AG04450 (cell line): ENCODE data around the gene DEPP1. TPM values are rescaled to one million over a fixed set of nuclear protein-coding genes. Genes with fewer than 3 reads are reported as not detected.

Source experiments
- CTCF ChIA-PET: fragments of 300-600, 350-600 bp; formaldehyde crosslinking; extraction: SDS; loops from one replicate; lab custom pipeline; 2022; ENCODE audit warnings: antibody characterized with exemption, inconsistent platforms; lab: Charles Lee
- POLR2A ChIA-PET: fragments of 350-600 bp; formaldehyde crosslinking; extraction: SDS; loops from one replicate; lab custom pipeline; 2021; ENCODE audit warnings: antibody characterized with exemption, inconsistent platforms; lab: Yijun Ruan, JAX
- DNase-seq: peaks from one replicate; pipeline ENCODE4 v3.0.0-alpha.2; 2011; ENCODE audit warnings: low read depth, low spot score
- H3K27ac ChIP-seq: one replicate; pipeline ENCODE4 v1.5.1; 2012; ENCODE audit warnings: low read depth, low read length, control low read depth
- H3K27me3 ChIP-seq: one replicate; pipeline ENCODE4 v1.6.0; 2012; ENCODE audit warnings: low read length; ENCODE audit not compliant: control insufficient read depth, insufficient read depth
- H3K4me3 ChIP-seq: 2 replicates; pipeline ENCODE4 v1.5.1; 2011; ENCODE audit warnings: mild to moderate bottlenecking, low read depth, low read length, control low read depth
- H3K9me3 ChIP-seq: 2 replicates; pipeline ENCODE4 v1.5.1; 2012; ENCODE audit warnings: low read length; ENCODE audit not compliant: control insufficient read depth, insufficient read depth
- polyA plus RNA-seq: library from polyadenylated mRNA; depleted of rRNA; stranded (reverse); fragments of >200 nt; gene quantifications from 2 replicates; pipeline ENCODE4 v1.2.3, GENCODE V29; 2011
- TF ChIP-seq, protein P1 (sequence below): IDR thresholded peaks from 2 replicates; pipeline ENCODE4 v1.5.1; 2011; ENCODE audit warnings: low read depth, low read length, control low read depth, inconsistent platforms

DEPP1 gene
- polyA plus RNA-seq, 1 experiment: 31.1 TPM

DNA sequence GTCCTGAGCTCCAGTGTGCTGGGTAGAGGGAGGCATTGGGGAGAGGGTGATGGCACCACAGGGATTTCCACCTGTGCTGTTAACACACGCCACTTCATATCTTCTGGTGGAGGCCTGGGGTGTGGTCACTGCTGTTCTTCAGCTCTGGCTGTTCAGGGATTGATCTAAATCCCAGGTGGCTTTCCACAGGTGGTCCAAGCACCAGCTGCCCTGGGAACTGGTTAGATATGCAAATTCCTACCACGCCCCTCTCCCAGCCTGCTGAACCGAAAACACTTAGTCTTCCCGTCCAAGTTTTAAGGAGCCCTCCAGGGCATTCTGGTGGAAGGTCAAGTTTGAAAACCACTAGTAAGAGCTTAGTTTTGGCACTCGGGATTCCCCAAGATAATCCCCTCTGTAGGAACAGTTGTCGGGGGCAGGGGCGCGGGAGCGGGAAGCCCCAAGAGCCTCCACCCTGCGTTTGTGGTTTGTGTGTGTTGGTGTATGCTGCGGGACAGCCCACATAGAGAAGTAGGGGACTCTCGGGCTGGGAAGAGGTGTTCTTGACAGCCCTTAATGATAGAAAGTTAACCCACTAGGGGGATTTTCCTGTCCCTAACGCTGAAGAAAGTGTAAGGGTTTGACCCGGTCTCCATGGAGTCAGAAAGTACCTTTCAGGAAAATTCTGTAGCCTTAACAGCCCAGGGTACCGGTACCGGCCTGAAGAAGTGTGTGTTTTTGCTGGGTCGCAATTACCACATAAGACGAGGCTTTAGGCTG is 5.1 kb downstream of the DEPP1 start:
- DNase-seq: no peak
- H3K4me3 ChIP-seq: no peak overlapping the region
- TF ChIP-seq, protein P1, sequence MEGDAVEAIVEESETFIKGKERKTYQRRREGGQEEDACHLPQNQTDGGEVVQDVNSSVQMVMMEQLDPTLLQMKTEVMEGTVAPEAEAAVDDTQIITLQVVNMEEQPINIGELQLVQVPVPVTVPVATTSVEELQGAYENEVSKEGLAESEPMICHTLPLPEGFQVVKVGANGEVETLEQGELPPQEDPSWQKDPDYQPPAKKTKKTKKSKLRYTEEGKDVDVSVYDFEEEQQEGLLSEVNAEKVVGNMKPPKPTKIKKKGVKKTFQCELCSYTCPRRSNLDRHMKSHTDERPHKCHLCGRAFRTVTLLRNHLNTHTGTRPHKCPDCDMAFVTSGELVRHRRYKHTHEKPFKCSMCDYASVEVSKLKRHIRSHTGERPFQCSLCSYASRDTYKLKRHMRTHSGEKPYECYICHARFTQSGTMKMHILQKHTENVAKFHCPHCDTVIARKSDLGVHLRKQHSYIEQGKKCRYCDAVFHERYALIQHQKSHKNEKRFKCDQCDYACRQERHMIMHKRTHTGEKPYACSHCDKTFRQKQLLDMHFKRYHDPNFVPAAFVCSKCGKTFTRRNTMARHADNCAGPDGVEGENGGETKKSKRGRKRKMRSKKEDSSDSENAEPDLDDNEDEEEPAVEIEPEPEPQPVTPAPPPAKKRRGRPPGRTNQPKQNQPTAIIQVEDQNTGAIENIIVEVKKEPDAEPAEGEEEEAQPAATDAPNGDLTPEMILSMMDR: no peak
- CTCF ChIA-PET: interaction anchor here (0.7 to 2.3 kb wide), 6 partner anchors 7 to 41 kb away, joined by 3 to 10 read pairs (median 4); no protein-coding TSS in a partner anchor
- H3K27ac ChIP-seq: no peak overlapping the region
- POLR2A ChIA-PET: no interaction called here
- peaks cover 6% of the 10 kb centered on the region; the same call in 1 of the 2 replicates for H3K9me3 ChIP-seq
- no peaks in the 10 kb centered on the region for H3K27me3 ChIP-seq

DNA sequence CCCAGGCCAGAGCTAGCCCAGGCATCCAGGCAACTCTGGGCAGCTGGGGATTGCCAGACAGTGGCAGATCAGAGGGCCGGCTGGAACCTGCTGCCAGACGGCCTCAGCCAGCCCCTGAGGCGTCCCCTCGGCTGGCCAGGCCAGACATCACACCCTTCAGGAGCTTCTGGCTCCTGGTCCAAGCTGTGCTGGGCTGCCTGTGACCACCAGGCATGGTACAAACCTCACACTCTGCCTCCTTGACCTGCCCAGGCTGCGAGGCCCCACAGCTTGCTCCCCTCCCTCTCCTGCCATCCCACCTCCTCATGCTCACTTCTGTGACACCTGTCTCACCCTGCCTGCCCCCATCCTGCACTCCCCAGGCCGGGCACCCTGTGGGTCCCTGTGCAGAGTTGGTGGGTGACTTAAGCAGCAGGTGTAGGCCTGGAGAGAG is 5.7 kb downstream of the DEPP1 start:
- Histone ChIP-seq H3K9me3 (peaks cover 5% of the 10 kb centered on the region; the same call in 1 of the 2 replicates), H3K27me3 (no peaks in the 10 kb centered on the region), H3K4me3 (no peak overlapping the region), H3K27ac (no peak overlapping the region)
- TF ChIP-seq, protein P1: no peak
- CTCF ChIA-PET: interaction anchor here (1.7 to 2.3 kb wide), 2 partner anchors 9 to 40 kb away, joined by 7 to 10 read pairs; no protein-coding TSS in a partner anchor
- DNase-seq: no peak
- POLR2A ChIA-PET: no interaction called here

DNA sequence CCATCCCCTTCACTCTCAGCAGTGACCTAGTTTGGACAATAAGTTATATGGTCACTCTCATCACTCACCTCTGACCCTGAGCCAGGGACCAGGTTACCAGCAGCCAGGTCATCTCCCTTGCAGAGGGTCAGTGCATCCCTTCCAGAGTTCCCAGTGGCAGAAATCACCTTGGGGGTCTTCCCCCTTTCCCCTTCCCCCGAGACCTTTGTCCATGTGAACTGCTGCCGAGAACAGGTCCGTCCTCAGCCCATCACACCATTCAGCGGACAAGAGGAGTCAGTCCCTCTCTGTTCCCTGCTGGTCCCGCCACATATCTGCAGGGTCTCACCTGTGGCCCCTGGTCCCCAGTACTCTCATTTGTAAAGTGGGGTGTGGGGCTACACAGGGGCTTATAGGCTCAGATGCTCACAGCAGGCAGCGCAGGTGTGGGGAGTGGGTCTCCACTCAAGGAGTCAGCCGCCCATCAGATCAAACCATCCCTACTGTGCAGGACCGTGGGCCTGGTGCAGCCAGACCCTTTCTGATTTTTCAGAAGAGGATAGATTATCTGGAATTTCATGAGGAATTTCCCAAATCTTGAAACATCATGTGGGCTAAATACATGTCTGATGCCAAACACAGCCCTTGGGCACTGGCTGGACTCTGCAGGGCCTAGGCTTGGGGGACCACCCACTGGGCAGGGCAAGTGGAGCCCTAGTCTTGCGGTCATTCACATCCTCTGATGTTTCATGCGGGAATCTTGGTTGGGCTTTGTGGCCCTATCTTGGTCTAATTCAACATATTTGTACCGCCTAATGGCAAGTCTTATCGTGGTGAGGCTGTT is 6.5 kb downstream of the DEPP1 start:
- no peak overlapping the region for H3K4me3 ChIP-seq
- H3K9me3 ChIP-seq: no peaks in the 10 kb centered on the region; the same call in 1 of the 2 replicates
- H3K27me3 ChIP-seq: no peaks in the 10 kb centered on the region
- ChIA-PET POLR2A (no interaction called here), CTCF (interaction anchor here (2.3 kb wide), 1 partner anchor 40 kb away, joined by 10 read pairs; no protein-coding TSS in a partner anchor)
- DNase-seq: no peak
- TF ChIP-seq, protein P1: no peak
- no peak overlapping the region for H3K27ac ChIP-seq

DNA sequence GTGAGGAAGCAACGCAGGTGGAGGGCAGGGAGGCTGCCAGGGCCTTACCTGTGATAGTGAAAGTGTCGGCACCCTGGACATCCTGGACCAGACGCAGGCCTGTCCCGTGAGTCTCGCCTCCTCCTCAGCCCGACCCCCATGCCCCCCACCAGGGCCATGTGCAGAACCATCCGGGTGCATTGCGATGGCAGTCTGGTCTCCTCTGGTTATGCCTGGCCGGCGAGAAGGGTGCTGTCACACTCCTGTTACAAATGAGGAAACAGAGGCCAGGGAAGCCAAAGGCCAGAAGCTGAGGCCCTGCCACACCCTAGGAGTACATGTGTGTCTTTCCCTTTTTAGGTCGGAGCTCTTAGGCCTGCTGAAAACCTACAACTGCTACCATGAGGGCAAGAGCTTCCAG is 7.2 kb downstream of the DEPP1 start:
- no peaks in the 10 kb centered on the region; the same call in 1 of the 2 replicates for H3K9me3 ChIP-seq
- H3K27me3 ChIP-seq: no peaks in the 10 kb centered on the region
- ChIA-PET POLR2A (no interaction called here), CTCF (no interaction called here)
- TF ChIP-seq, protein P1: no peak
- no peak overlapping the region for H3K4me3 ChIP-seq
- no peak overlapping the region for H3K27ac ChIP-seq
- no peak for DNase-seq
